GM19043 (cell line): Measurements from ENCODE around the gene SNX5.
A peak's percentile ranks its signal among the peaks of the same experiment; 100 is the strongest.

Experiments used
- ATAC-seq: cut with Tn5 transposase; IDR thresholded peaks from one replicate; pipeline ENCODE4 v1.9.1; 2021; ENCODE audit warnings: low read depth; ENCODE audit not compliant: unreplicated experiment

The SNX5 gene

GRCh38 chr20:17941826-17942196 lies 26.8 kb downstream of the SNX5 start:
- ATAC-seq = no peak

GRCh38 chr20:17941087-17941825 lies 27.3 kb downstream of the SNX5 start:
- no peak for ATAC-seq

GRCh38 chr20:17940224-17940971 lies 28.2 kb downstream of the SNX5 start:
- no peak for ATAC-seq

- ATAC-seq = no peak
Observed at GRCh38 chr20:17939622-17940223, 28.9 kb downstream of the SNX5 start.

- ATAC-seq = peak; percentile 59
Observed at GRCh38 chr20:17938871-17939619, 29.5 kb downstream of the SNX5 start.

GRCh38 chr20:17936761-17937732 lies 31.5 kb downstream of the SNX5 start:
- ATAC-seq = no peak

- no peak for ATAC-seq
Observed at GRCh38 chr20:17936286-17936760, 32.3 kb downstream of the SNX5 start.

- no peak for ATAC-seq
Observed at GRCh38 chr20:17935761-17936160, 32.8 kb downstream of the SNX5 start.

GRCh38 chr20:17935186-17935585 lies 33.4 kb downstream of the SNX5 start:
- no peak for ATAC-seq

GRCh38 chr20:17934141-17934862 lies 34.3 kb downstream of the SNX5 start:
- ATAC-seq = no peak

- no peak for ATAC-seq
Observed at GRCh38 chr20:17933711-17934110, 34.9 kb downstream of the SNX5 start.

GRCh38 chr20:17933121-17933520 lies 35.5 kb downstream of the SNX5 start:
- no peak for ATAC-seq

GRCh38 chr20:17932396-17932795 lies 36.2 kb downstream of the SNX5 start:
- ATAC-seq = no peak

GRCh38 chr20:17931513-17931912 lies 37.1 kb downstream of the SNX5 start:
- ATAC-seq = no peak

- no peak for ATAC-seq
Observed at GRCh38 chr20:17928633-17929311, 39.8 kb downstream of the SNX5 start.

GRCh38 chr20:17928211-17928611 lies 40.4 kb downstream of the SNX5 start:
- ATAC-seq = no peak

GRCh38 chr20:17925940-17926300 lies 42.7 kb downstream of the SNX5 start:
- no peak for ATAC-seq

GRCh38 chr20:17925141-17925939 lies 43.3 kb downstream of the SNX5 start:
- no peak for ATAC-seq
